ENCODE results near the gene SQSTM1. TPM values are rescaled to one million over a fixed set of nuclear protein-coding genes. Genes with fewer than 3 reads are reported as not detected.

SQSTM1 gene
- total and polyA plus RNA-seq, 2 of the 8 experiments (the other 6 are each of a cell fraction or from before 2014, with no cell fraction given) = 78.6 to 110 TPM

GRCh38 chr5:179867476-179867875 is 46.8 kb downstream of the SQSTM1 start (continued):
- TF ChIP-seq TAF7 (optimal IDR thresholded peaks at IDR 0.05; ENCODE audit: borderline replicate concordance, low read depth, low read length) = no peak
- no peak for TF ChIP-seq SIX5 (IDR thresholded peaks at IDR 0.05; ENCODE audit: low read depth, low read length)
- TF ChIP-seq HDAC2 (IDR thresholded peaks at IDR 0.05; ENCODE audit: borderline replicate concordance in 1 of 2, low read depth in 2 of 2, low read length in 2 of 2) = no peak

Measured in H1 (cell line).